Measurements from ENCODE around the gene LMAN1L. TPM values are rescaled to one million over a fixed set of nuclear protein-coding genes. Genes with fewer than 3 reads are reported as not detected.

Gene LMAN1L
- total RNA-seq, 1 donor, result 0.21 TPM

DNA sequence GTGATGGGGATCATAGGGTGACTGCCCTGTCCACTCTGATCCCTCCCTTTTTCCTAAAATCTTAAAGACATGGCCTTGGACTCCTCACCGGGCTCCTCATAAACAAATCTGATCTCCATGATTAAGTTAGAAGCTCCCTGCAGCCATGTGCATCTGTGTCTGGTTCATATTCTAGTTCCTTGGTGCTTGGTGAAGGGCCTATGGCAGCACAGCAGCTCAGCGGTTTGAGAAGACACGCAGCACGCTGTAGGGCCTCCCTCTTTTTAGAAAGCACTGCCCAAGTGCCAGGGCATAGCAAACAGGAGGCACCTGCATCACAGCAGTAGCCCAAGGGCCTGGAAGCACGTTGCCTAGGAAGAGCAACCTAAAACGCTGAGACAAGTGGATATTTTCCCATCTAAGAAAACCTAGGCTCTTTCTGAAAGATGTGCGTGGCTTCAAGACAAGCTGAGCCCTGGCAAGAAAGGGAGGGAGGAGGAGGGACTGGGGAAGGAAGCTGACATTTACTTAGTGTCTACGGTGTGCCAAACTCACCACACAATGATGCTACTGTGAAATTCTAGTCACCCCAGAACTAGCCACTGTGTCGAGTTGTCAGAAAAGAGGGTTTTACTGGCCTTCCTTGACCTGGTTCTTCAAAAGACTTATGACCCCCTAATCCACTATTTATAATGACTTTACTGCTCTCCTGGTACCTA lies 45.2 kb downstream of the LMAN1L start:
- peaks cover 38% of the 10 kb centered on the region for H3K4me1 ChIP-seq (ENCODE audit: insufficient read depth, low read length)
- no peak overlapping the region for H3K4me3 ChIP-seq (ENCODE audit: low read length)
- H3K9me3 ChIP-seq (ENCODE audit: low read depth, low read length), result no peaks in the 10 kb centered on the region
- no peaks in the 10 kb centered on the region for H3K27me3 ChIP-seq (ENCODE audit: insufficient read depth, low read length)

- H3K9me3 ChIP-seq (ENCODE audit: low read depth, low read length), result no peaks in the 10 kb centered on the region
- peaks cover 41% of the 10 kb centered on the region for H3K4me1 ChIP-seq (ENCODE audit: insufficient read depth, low read length)
- H3K27me3 ChIP-seq (ENCODE audit: insufficient read depth, low read length), result no peaks in the 10 kb centered on the region
- H3K4me3 ChIP-seq (ENCODE audit: low read length), result no peak overlapping the region
Observed at GRCh38 chr15:74858369-74858740, 45.7 kb downstream of the LMAN1L start.

DNA sequence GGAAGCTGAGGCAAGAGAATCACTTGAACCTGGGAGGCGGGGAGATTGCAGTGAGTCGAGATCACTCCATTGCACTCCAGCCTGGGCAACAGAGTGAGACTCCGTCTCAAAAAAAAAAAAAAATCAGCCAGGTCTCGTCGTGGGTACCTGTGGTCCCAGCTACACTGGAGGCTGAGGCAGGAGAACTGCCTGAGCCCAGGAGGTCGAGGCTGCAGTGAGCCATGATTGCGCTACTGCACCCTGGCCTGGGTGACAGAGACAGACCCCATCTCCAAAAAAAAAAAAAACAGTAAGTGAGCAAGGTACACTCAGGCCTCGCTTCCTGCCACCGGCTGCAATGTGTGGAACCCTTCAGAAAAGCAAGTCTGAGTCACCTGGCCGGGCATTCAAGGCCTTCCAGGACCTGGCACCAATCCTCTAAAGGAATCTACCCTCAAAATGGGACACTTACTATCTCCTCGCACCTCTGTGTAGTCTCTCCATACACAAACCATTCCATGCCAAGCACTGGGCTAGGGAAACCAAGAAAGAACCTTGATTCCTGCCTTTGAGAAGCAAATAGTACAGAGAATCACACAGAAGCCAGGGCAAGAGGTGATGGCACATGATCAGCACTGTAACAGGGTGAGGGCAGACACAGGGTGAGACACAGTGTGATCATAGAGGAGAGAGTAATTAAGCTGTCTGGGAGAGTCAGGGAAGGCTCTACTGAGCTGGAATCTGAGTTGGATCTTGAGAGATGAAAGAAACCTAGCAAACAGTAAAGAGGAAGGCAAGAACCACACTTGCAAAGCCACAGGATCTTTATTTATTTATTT lies 50.8 kb downstream of the LMAN1L start:
- Histone ChIP-seq H3K4me1 (ENCODE audit: insufficient read depth, low read length) (peaks cover 65% of the 10 kb centered on the region), H3K27me3 (ENCODE audit: insufficient read depth, low read length) (no peaks in the 10 kb centered on the region), H3K4me3 (ENCODE audit: low read length) (no peak overlapping the region), H3K9me3 (ENCODE audit: low read depth, low read length) (no peaks in the 10 kb centered on the region)

GRCh38 chr15:74864296-74864695 lies 51.7 kb downstream of the LMAN1L start:
- H3K9me3 ChIP-seq (ENCODE audit: low read depth, low read length), result no peaks in the 10 kb centered on the region
- H3K4me1 ChIP-seq (ENCODE audit: insufficient read depth, low read length), result peaks cover 65% of the 10 kb centered on the region
- no peaks in the 10 kb centered on the region for H3K27me3 ChIP-seq (ENCODE audit: insufficient read depth, low read length)
- no peak overlapping the region for H3K4me3 ChIP-seq (ENCODE audit: low read length)

DNA sequence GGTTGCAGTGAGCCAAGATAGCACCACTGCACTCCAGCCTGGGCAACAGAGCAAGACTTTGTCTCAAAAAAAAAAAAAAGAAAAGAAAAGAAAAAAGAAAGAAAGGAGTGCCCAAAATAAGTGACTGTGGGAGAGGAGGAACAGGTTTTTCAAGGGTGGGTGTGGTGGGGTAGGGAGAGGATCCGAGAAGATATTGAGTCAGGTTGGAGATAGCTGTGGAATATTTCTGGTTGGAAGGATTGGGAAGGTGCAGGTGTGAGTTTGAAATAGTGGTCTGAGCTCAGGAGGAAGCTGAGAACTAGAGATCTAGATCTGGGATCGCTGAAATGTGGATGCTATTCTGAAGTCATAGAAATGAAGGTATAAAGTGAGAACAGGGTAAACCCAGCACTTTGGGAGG lies 52.7 kb downstream of the LMAN1L start:
- Histone ChIP-seq H3K9me3 (ENCODE audit: low read depth, low read length) (no peaks in the 10 kb centered on the region), H3K4me1 (ENCODE audit: insufficient read depth, low read length) (peaks cover 67% of the 10 kb centered on the region), H3K27me3 (ENCODE audit: insufficient read depth, low read length) (no peaks in the 10 kb centered on the region), H3K4me3 (ENCODE audit: low read length) (no peak overlapping the region)

DNA sequence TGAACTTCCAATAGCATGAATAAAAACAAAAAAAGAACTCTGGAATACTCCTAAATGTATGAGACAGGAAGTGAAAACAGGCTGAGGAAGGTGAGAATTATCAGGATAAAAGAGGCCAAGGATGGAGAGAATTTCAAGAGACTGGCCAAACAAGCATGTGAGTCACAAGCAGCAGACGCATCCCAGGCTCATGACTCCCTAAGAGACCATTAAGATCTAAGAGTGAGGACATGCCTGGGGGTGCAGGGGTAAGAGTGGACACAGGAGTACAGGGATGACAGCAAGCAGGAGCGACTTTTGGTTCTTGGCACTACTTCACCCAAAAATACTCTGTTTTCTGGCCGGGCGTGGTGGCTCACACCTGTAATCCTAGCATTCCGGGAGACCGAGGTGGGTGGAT lies 53.5 kb downstream of the LMAN1L start:
- Histone ChIP-seq H3K4me1 (ENCODE audit: insufficient read depth, low read length) (peaks cover 75% of the 10 kb centered on the region), H3K4me3 (ENCODE audit: low read length) (no peak overlapping the region), H3K9me3 (ENCODE audit: low read depth, low read length) (no peaks in the 10 kb centered on the region), H3K27me3 (ENCODE audit: insufficient read depth, low read length) (no peaks in the 10 kb centered on the region)

DNA sequence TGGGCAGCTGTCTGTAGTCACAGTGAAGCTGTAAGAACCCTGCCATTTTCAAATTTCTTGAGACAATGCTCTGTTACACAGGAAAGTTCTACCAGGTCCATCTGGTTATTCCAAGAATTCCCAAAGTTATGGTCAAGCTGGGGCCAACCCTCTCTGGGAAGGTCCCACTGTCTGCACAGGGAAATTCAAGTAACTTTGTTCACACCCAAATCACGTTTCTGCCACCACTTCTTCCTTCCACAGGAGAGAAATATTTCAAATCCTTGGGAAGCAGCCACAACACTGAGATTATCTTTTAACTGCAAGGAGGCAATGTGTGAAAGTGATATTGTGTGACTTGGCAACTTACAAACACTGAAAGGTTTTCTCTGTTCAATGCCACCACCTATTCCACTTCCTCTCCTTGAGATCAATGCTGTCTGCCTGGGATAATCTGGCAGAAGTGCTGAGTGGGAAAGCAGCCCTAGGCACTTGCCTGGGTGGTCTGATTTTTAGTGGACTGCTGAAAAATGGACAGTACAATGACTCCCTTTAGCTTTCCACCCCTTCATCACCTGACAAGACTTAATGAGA lies 54.9 kb downstream of the LMAN1L start:
- H3K9me3 ChIP-seq (ENCODE audit: low read depth, low read length), result no peaks in the 10 kb centered on the region
- no peaks in the 10 kb centered on the region for H3K27me3 ChIP-seq (ENCODE audit: insufficient read depth, low read length)
- peaks cover 89% of the 10 kb centered on the region for H3K4me1 ChIP-seq (ENCODE audit: insufficient read depth, low read length)
- no peak overlapping the region for H3K4me3 ChIP-seq (ENCODE audit: low read length)

DNA sequence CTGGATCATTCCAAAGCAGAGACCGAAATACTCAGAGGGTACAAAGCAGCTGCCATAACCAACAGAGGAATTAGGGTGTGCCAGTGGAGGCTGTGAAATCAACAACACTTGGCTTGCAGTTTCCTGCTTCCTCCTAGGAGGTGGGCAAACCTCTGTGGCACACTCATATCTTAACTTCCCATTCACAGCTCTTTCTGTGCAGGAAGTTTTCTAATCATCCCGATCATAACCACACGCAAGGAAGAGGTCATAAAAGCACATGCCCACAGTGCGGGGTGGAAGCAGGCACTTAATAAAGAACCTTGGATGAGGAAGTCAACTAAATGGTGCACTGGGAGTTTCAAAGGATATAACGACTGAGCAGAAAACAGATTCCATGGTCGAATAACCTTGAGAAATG lies 55.4 kb downstream of the LMAN1L start:
- H3K9me3 ChIP-seq (ENCODE audit: low read depth, low read length), result no peaks in the 10 kb centered on the region
- H3K4me3 ChIP-seq (ENCODE audit: low read length), result no peak overlapping the region
- H3K4me1 ChIP-seq (ENCODE audit: insufficient read depth, low read length), result peaks cover 90% of the 10 kb centered on the region
- H3K27me3 ChIP-seq (ENCODE audit: insufficient read depth, low read length), result no peaks in the 10 kb centered on the region

- H3K4me1 ChIP-seq (ENCODE audit: insufficient read depth, low read length), result peaks cover 85% of the 10 kb centered on the region
- H3K27me3 ChIP-seq (ENCODE audit: insufficient read depth, low read length), result no peaks in the 10 kb centered on the region
- H3K9me3 ChIP-seq (ENCODE audit: low read depth, low read length), result no peaks in the 10 kb centered on the region
- no peak overlapping the region for H3K4me3 ChIP-seq (ENCODE audit: low read length)
Observed at GRCh38 chr15:74869372-74869725, 56.7 kb downstream of the LMAN1L start.

DNA sequence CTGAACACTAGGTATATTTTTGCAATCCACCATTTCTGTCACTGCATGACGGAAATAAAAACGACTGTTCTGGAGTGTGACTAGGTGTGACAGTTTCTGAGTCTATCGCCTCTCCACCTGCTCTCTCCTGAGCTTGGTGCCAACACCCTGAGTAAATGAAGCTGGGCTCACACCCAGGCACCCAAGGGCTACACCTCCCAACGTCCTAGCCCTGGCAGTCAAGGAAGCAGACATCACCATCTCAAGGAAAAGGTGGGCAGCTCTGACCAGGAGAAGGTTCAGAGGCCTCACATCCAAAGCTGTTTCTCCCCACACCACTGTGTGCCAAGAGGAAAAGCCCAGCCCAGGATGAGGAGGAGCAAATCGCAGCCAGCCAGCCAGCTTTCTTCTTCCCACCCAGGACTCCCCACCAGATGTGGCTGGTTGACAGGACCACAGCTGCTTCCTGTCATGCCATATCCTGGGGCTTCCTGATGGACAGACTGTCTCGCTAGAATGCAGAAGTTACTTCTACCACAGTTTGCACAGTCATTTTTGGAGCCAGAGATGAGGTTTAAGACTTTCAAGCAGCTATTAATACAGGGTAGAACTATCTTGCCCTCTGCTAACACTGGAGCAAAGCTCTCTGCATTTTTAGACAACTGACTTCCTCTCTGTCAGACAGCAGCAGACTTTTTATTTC lies 57.2 kb downstream of the LMAN1L start:
- no peak overlapping the region for H3K4me3 ChIP-seq (ENCODE audit: low read length)
- H3K4me1 ChIP-seq (ENCODE audit: insufficient read depth, low read length), result peaks cover 81% of the 10 kb centered on the region
- no peaks in the 10 kb centered on the region for H3K27me3 ChIP-seq (ENCODE audit: insufficient read depth, low read length)
- no peaks in the 10 kb centered on the region for H3K9me3 ChIP-seq (ENCODE audit: low read depth, low read length)

- Histone ChIP-seq H3K9me3 (ENCODE audit: low read depth, low read length) (no peaks in the 10 kb centered on the region), H3K4me1 (ENCODE audit: insufficient read depth, low read length) (peaks cover 77% of the 10 kb centered on the region), H3K27me3 (ENCODE audit: insufficient read depth, low read length) (no peaks in the 10 kb centered on the region), H3K4me3 (ENCODE audit: low read length) (no peak overlapping the region)
Observed at GRCh38 chr15:74870436-74871215, 58.0 kb downstream of the LMAN1L start.

DNA sequence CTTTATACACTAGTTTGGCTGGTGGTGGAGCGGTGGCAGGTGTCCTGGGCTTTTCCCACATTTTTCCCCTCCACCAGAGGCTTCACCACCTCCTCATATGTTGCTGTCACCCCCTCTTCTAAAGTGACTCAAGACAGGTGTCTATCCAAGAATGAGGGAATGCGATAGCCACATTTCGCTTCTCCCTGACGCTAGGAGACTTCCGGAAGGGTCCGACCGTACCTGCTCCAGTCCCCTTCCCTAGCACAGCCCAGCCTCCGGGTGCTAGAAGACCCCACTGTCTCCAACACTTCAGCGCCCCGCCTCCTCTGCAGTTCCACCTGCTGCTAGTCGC lies 60.0 kb downstream of the LMAN1L start:
- no peaks in the 10 kb centered on the region for H3K9me3 ChIP-seq (ENCODE audit: low read depth, low read length)
- peak overlapping the region; percentile 71 for H3K4me3 ChIP-seq (ENCODE audit: low read length)
- peaks cover 56% of the 10 kb centered on the region for H3K4me1 ChIP-seq (ENCODE audit: insufficient read depth, low read length)
- H3K27me3 ChIP-seq (ENCODE audit: insufficient read depth, low read length), result no peaks in the 10 kb centered on the region

GRCh38 chr15:74873036-74873755 lies 60.6 kb downstream of the LMAN1L start, which contains the start of gene SCAMP2:
Gene SCAMP2 (minus strand): TSS chr15:74873365. CDS start chr15:74873255, 110 bp downstream.
- Histone ChIP-seq H3K4me1 (ENCODE audit: insufficient read depth, low read length) (peaks cover 51% of the 10 kb centered on the region), H3K4me3 (ENCODE audit: low read length) (peak within 1 kb of the TSS; percentile 71), H3K9me3 (ENCODE audit: low read depth, low read length) (no peaks in the 10 kb centered on the region), H3K27me3 (ENCODE audit: insufficient read depth, low read length) (no peaks in the 10 kb centered on the region)

DNA sequence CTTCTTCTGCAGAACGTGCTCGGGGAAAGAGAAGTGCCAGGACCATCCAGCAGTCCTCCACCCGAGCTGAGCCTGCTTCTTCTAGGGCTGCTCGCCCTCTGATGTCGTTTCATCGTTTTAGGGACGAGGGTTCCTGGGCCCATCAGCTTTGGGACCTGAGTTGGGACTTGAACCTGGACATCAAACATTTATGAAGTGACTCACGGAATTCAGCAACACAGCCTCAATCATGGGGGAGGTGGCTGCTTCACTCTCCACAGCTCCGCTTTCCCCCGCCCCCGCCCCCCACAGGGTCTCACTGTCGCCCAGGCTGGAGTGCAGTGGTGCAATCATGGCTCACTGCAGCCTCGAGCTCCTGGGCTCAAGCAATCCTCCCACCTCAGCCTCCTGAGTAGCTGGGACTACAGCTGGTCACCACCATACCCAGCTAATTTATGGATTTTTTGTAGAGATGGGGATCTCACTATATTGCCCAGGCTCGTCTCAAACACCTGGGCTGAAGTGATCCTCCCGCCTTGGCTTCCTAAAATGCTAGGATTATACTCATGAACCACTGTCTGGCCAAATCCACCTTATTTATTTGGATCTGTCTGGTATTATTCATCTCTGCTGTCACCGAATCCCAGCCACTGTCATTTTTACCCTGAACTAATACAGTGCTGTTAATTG lies 61.3 kb downstream of the LMAN1L start:
- Histone ChIP-seq H3K4me3 (ENCODE audit: low read length) (peak overlapping the region; percentile 71), H3K27me3 (ENCODE audit: insufficient read depth, low read length) (no peaks in the 10 kb centered on the region), H3K9me3 (ENCODE audit: low read depth, low read length) (no peaks in the 10 kb centered on the region), H3K4me1 (ENCODE audit: insufficient read depth, low read length) (peaks cover 44% of the 10 kb centered on the region)
